DMS 273 (cell line): ENCODE results near the gene KNG1.

Experiments
- DNase-seq: peaks from one replicate; lab custom pipeline; 2025; ENCODE audit not compliant: unreplicated experiment; lab: John Stamatoyannopoulos, UW

Gene KNG1

GRCh38 chr3:186772701-186773417, 55.7 kb downstream of the KNG1 start:
- DNase-seq = peak; percentile 39

GRCh38 chr3:186775999-186776398, 58.8 kb downstream of the KNG1 start:
- peak; percentile 14 for DNase-seq

DNA sequence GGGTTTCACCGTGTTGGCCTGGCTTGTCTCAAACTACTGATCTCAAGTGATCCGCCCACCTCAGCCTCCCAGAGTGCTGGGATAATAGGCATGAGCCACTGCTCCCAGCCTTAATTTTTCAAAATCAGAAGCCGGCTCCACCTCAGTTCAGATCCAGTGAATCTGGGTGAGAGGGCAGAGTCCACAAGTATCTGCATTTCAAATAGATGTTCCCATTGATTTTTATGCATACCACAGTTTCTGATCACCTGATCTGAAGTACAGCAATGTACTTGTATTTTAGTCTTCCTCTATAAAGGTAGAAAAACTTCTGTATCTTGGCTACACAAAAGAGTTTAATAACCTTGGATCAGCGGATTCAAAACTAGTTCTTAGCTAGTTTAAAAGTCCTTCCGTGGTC, 62.0 kb downstream of the KNG1 start:
- DNase-seq = no peak

DNA sequence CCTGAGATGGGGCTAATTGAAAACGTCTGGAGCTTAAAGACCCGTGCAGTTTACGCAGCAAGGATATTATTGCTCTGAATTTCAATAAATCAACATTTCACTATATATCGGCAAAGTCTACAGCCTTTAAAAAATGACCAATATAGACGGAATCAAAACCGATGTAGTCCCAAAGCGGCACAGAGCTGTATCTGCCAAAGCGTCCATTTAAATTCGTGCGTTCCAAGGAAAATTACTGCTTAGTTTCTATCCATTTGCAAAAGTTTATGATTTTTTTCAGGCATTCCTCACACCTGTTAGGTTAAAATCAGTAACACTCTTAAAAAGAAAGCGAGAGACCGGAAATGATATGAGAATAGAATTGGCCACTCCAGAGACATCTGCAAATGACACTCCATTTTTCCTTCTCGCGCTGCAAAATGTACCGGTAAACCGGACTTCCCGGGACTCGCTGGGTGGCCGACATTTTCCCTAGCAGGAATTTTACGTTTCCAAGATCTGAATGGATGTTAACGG, 65.4 kb downstream of the KNG1 start:
- peak; percentile 86 for DNase-seq

DNA sequence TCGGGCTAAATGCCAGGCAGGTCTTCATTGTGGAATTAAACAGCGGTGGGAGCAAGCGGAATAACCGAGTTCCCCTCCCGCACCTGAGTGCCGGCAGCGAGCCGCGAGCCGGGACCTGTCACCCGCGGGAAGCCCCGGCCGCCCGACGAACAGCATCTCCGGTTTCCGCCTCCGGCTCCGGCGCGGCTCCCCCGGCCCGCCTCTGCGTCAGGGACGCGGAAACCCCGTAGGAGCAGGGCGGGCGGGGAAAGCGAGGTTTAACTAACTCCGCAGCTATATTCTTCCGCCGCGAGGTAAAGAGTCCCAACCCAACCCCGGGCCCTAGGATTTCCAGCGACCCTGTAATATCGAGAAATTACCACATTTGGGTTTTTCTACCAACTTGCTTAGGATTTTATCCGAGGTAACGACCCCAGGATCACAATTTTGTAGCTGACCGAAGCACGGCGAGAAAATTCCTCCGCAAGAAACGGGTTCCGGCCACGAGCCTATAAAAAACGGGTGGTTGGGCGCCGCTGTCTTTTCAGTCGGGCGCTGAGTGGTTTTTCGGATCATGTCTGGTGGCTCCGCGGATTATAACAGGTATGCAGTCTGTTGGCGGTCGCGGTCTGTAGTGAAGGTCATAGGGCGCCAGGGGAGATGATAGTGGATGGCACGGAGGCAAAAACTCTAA, 66.0 kb downstream of the KNG1 start, which contains the start of gene EIF4A2:
Gene EIF4A2 (plus strand): TSS at position 520 of the 673 bp plus-strand sequence. CDS start 34 bp downstream, at position 554.
- DNase-seq = peak; percentile 98

- peak; percentile 87 for DNase-seq
Measured at GRCh38 chr3:186783731-186784515, 66.8 kb downstream of the KNG1 start.

DNA sequence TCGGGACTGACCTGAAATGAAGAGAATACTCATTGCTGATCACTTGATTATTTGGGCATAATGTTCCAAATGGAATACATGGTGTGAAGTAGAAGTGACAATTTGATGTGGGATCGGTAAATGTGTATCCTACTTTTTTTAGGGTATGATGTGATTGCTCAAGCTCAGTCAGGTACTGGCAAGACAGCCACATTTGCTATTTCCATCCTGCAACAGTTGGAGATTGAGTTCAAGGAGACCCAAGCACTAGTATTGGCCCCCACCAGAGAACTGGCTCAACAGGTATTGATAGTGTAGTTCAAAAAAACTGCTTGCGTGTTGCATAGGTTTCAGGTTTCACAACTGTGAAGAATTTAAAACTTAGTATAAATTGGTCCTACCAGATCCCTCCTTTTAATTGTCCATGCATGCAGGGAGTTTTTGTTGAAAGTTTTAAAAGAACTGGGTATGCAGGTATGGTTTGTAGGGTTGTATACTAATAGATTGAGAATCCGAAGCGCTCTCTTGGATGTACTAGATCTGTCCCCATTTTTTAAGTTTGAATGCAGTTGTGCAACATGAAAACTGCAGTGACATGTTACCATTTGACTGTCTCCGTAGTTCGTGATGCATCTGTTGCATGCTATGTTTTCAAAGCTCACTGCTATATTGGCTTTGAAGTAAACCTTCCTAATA, 67.8 kb downstream of the KNG1 start:
- peak; percentile 55 for DNase-seq

GRCh38 chr3:186785495-186786018, 68.4 kb downstream of the KNG1 start:
- DNase-seq = peak; percentile 45

GRCh38 chr3:186786922-186787321, 69.8 kb downstream of the KNG1 start:
- DNase-seq = peak; percentile 59

DNA sequence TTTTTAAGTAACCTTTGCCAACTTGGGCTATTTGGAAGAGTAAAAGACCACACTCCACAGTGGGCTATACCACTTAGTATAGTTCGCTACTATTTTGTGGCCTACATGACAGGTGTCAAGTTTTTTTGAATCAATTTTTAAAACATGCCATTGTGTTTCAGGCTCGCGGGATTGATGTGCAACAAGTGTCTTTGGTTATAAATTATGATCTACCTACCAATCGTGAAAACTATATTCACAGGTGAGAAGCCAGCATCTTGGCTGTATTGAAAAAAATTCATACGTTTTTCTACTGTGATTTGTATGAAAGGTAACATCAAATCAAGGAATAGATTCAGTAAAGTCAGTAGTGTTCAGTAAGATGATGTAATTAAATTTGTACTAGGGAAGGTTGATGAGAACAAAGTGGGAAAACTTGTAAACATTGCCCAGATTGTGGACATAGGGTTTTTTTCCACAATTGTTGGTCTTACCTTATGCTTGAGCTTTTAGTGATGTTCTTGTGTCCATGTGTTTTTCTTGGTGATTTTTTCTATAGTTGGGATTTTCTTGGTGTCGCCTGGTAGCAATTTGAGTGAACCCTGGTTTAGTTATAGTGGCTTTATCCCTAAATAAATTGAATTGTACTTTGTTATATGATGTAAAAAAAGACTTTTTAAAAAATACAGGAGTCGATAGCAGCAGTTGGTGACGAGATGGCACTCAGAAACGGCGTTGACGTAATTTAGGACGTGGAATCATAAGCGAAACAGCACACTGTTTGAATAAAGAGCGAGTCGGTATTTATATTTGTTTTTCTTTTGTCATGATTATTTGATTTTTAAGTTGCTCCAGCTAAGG, 70.7 kb downstream of the KNG1 start:
- DNase-seq = peak; percentile 54

GRCh38 chr3:186788482-186789370, 71.6 kb downstream of the KNG1 start:
- DNase-seq = peak; percentile 81

- DNase-seq = peak; percentile 87
Measured at GRCh38 chr3:186789554-186790260, 72.5 kb downstream of the KNG1 start.

DNA sequence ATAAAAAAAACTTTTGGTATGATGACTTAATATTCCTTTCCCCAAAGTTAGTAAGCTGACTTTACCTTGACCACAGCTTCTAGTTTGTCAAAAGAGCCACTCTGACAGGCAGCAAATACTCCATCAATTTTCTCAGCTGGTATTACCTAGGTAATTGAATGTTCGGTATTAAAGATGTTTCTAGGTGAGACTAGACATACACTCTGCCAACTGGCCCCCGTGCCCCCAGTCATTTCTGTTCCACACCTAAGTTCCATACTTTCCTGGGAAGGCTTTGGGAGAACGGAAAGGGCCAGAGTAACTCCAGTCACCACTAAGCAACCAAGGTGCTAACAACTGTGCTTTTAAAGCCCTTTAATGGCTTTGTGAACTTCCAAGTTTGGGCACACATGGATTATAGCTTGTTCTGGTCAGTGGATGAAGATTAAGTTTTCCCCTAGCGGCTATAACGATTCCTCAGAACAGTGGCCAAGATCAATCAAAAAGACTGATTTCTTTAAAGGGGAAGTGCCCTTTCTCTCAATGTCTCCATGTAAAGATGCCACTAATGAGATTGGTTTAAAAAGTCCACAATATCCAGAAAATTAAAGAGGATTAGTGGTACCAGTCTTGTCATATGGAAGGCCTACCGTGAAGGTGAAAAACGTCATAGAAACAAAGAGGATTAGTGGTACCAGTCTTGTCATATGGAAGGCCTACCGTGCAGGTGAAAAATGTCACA, 73.3 kb downstream of the KNG1 start:
- DNase-seq = peak; percentile 87
